Neural progenitor cell (in vitro differentiated cells): ENCODE measurements around the gene EIF3A. TPM values are rescaled to one million over a fixed set of nuclear protein-coding genes. Genes with fewer than 3 reads are reported as not detected.

Experiments
- DNase-seq: peaks from one replicate; pipeline ENCODE4 v3.0.0-alpha.2; 2016; ENCODE audit warnings: low spot score
- H2AFZ ChIP-seq: fragments of 200-600 bp; sonication (generic); replicated peaks from 2 replicates; pipeline ENCODE4 v1.6.1; 2016; ENCODE audit warnings: antibody characterized with exemption
- H3F3A ChIP-seq: fragments of 200-600 bp; sonication (generic); 2 replicates; pipeline ENCODE4 v1.6.1; 2016; ENCODE audit warnings: antibody characterized with exemption, low read depth
- H3K27ac ChIP-seq: fragments of 200-600 bp; sonication (generic); 2 replicates; pipeline ENCODE4 v1.5.1; 2016; ENCODE audit warnings: mild to moderate bottlenecking
- H3K27me3 ChIP-seq: fragments of 200-600 bp; sonication (generic); 2 replicates; pipeline ENCODE4 v1.6.1; 2016; ENCODE audit warnings: mild to moderate bottlenecking, moderate library complexity
- H3K36me3 ChIP-seq: fragments of 200-600 bp; sonication (generic); 2 replicates; pipeline ENCODE4 v1.5.1; 2016
- H3K4me1 ChIP-seq: fragments of 200-600 bp; sonication (generic); 2 replicates; pipeline ENCODE4 v1.6.1; 2016; ENCODE audit warnings: mixed run types
- H3K4me2 ChIP-seq: fragments of 200-600 bp; sonication (generic); 2 replicates; pipeline ENCODE4 v1.6.1; 2016
- H3K4me3 ChIP-seq: fragments of 200-600 bp; sonication (generic); 2 replicates; pipeline ENCODE4 v1.5.1; 2016
- H3K79me2 ChIP-seq: fragments of 200-600 bp; sonication (generic); 2 replicates; pipeline ENCODE4 v1.6.1; 2016; ENCODE audit warnings: low read depth
- H3K9ac ChIP-seq: fragments of 200-600 bp; sonication (generic); 2 replicates; pipeline ENCODE4 v1.6.1; 2016
- H3K9me3 ChIP-seq: fragments of 200-600 bp; sonication (generic); 2 replicates; pipeline ENCODE4 v1.5.1; 2016; ENCODE audit warnings: low read depth
- H4K20me1 ChIP-seq: fragments of 200-600 bp; sonication (generic); 2 replicates; pipeline ENCODE4 v1.6.1; 2016; ENCODE audit warnings: low read depth
- H3K27ac Mint-ChIP-seq: 3 replicates; pipeline ENCODE4 v1.8.0; 2021; ENCODE audit warnings: mixed read lengths
- H3K27me3 Mint-ChIP-seq: 2 replicates; pipeline ENCODE4 v1.8.0; 2022; ENCODE audit warnings: low read depth, mild to moderate bottlenecking, inconsistent platforms, moderate library complexity, mixed read lengths; ENCODE audit not compliant: insufficient read depth
- H3K36me3 Mint-ChIP-seq: 3 replicates; pipeline ENCODE4 v1.8.0; 2021; ENCODE audit warnings: mixed read lengths
- H3K4me1 Mint-ChIP-seq: 3 replicates; pipeline ENCODE4 v1.8.0; 2021; ENCODE audit warnings: mixed read lengths
- H3K4me3 Mint-ChIP-seq: 3 replicates; pipeline ENCODE4 v1.8.0; 2021; ENCODE audit warnings: mild to moderate bottlenecking, moderate library complexity, mixed read lengths
- H3K9me3 Mint-ChIP-seq: 3 replicates; pipeline ENCODE4 v1.8.0; 2020; ENCODE audit warnings: mixed read lengths
- CTCF ChIP-seq: fragments of 200-600 bp; sonication (generic); IDR thresholded peaks from 2 replicates; pipeline ENCODE4 v1.5.1; 2017; ENCODE audit warnings: antibody characterized with exemption, mild to moderate bottlenecking
- EZH2 ChIP-seq: fragments of 200-600 bp; sonication (generic); IDR thresholded peaks from 2 replicates; pipeline ENCODE4 v1.6.1; 2017; ENCODE audit warnings: antibody characterized with exemption, mild to moderate bottlenecking, moderate library complexity
- EZH2phosphoT487 ChIP-seq: fragments of 200-600 bp; sonication (generic); IDR thresholded peaks from 2 replicates; pipeline ENCODE4 v1.6.1; 2017; ENCODE audit warnings: antibody characterized with exemption
- total RNA-seq: library from RNA; depleted of rRNA; stranded (reverse); fragments of >200 nt; gene quantifications from 2 replicates; pipeline ENCODE4 v1.2.3, GENCODE V29; 2015; ENCODE audit warnings: low replicate concordance

The EIF3A gene
- total RNA-seq, 1 donor from 2014 or later: 133 TPM

GRCh38 chr10:119049361-119049760 lies 31.3 kb downstream of the EIF3A start:
- Histone ChIP-seq H3K36me3 (peaks cover 30% of the 10 kb centered on the region), H3K27me3 (no peaks in the 10 kb centered on the region), H3F3A (peaks cover 4% of the 10 kb centered on the region), H2AFZ (no peak overlapping the region), H3K4me1 (no peaks in the 10 kb centered on the region), H4K20me1 (peaks cover 68% of the 10 kb centered on the region), H3K4me3 (no peak overlapping the region), H3K27ac (no peak overlapping the region), H3K4me2 (no peak overlapping the region), H3K79me2 (peaks cover 97% of the 10 kb centered on the region), H3K9ac (no peak overlapping the region), H3K9me3 (no peaks in the 10 kb centered on the region)
- no peaks in the 10 kb centered on the region for H3K4me1 Mint-ChIP-seq
- H3K9me3 Mint-ChIP-seq: no peaks in the 10 kb centered on the region
- H3K36me3 Mint-ChIP-seq: peaks cover 48% of the 10 kb centered on the region
- no peak overlapping the region for H3K27ac Mint-ChIP-seq
- H3K27me3 Mint-ChIP-seq: no peaks in the 10 kb centered on the region
- no peak for DNase-seq
- H3K4me3 Mint-ChIP-seq: no peak overlapping the region
- no peak for TF ChIP-seq EZH2
- no peak for TF ChIP-seq CTCF
- no peak for TF ChIP-seq EZH2phosphoT487

- no peak overlapping the region for H2AFZ ChIP-seq
- no peak overlapping the region for H3K4me2 ChIP-seq
- no peaks in the 10 kb centered on the region for H3K27me3 ChIP-seq
- no peaks in the 10 kb centered on the region for H3K9me3 ChIP-seq
- no peak overlapping the region for H3K4me3 ChIP-seq
- H3K27ac ChIP-seq: no peak overlapping the region
- Mint-ChIP-seq H3K27ac (no peak overlapping the region), H3K4me3 (no peak overlapping the region), H3K4me1 (no peaks in the 10 kb centered on the region), H3K36me3 (peaks cover 41% of the 10 kb centered on the region), H3K9me3 (no peaks in the 10 kb centered on the region), H3K27me3 (no peaks in the 10 kb centered on the region)
- H3K79me2 ChIP-seq: peaks cover 99% of the 10 kb centered on the region
- peaks cover 29% of the 10 kb centered on the region for H3K36me3 ChIP-seq
- TF ChIP-seq CTCF: no peak
- no peak for TF ChIP-seq EZH2
- no peak for TF ChIP-seq EZH2phosphoT487
- no peaks in the 10 kb centered on the region for H3K4me1 ChIP-seq
- H4K20me1 ChIP-seq: peaks cover 85% of the 10 kb centered on the region
- DNase-seq: no peak
- H3F3A ChIP-seq: peaks cover 4% of the 10 kb centered on the region
- H3K9ac ChIP-seq: no peak overlapping the region
These were observed 35.1 kb downstream of the EIF3A start for GRCh38 chr10:119045561-119045960.

- Histone ChIP-seq H3K27ac (no peak overlapping the region), H3K9me3 (no peaks in the 10 kb centered on the region), H3K4me3 (no peak overlapping the region), H3K9ac (no peak overlapping the region), H3K27me3 (no peaks in the 10 kb centered on the region), H3K36me3 (peaks cover 25% of the 10 kb centered on the region), H3F3A (peaks cover 5% of the 10 kb centered on the region), H3K4me1 (no peaks in the 10 kb centered on the region), H3K79me2 (peaks cover 87% of the 10 kb centered on the region), H2AFZ (no peak overlapping the region), H4K20me1 (peaks cover 88% of the 10 kb centered on the region), H3K4me2 (no peak overlapping the region)
- H3K27me3 Mint-ChIP-seq: peaks cover 3% of the 10 kb centered on the region
- no peaks in the 10 kb centered on the region for H3K9me3 Mint-ChIP-seq
- H3K36me3 Mint-ChIP-seq: peaks cover 42% of the 10 kb centered on the region
- no peak overlapping the region for H3K27ac Mint-ChIP-seq
- H3K4me3 Mint-ChIP-seq: no peak overlapping the region
- no peak for DNase-seq
- TF ChIP-seq CTCF: no peak
- TF ChIP-seq EZH2phosphoT487: no peak
- TF ChIP-seq EZH2: no peak
- H3K4me1 Mint-ChIP-seq: no peaks in the 10 kb centered on the region
These were observed 38.4 kb downstream of the EIF3A start for GRCh38 chr10:119042169-119042568.
